Measurements from ENCODE around the gene OR6B1. TPM values are rescaled to one million over a fixed set of nuclear protein-coding genes. Genes with fewer than 3 reads are reported as not detected.

The OR6B1 gene
- not detected for polyA plus RNA-seq (ENCODE audit: insufficient read length in 3 of 3)

GRCh38 chr7:144000020-144000419, at the start of gene OR6B1:
Gene OR6B1 (plus strand): TSS chr7:144000320. CDS start chr7:144003997, 3,677 bp downstream.
- no peak for DNase-seq (ENCODE audit: low read depth in 3 of 3, low spot score in 2 of 3)

GRCh38 chr7:143953421-143953820, 46.7 kb upstream of the OR6B1 start:
- no peak for DNase-seq (ENCODE audit: low read depth in 3 of 3, low spot score in 2 of 3)

- DNase-seq (ENCODE audit: low read depth in 3 of 3, low spot score in 2 of 3), result no peak
Measured at GRCh38 chr7:143954135-143954534, 46.0 kb upstream of the OR6B1 start.

GRCh38 chr7:143954544-143954943, 45.6 kb upstream of the OR6B1 start, which contains the start of gene OR2F1:
Gene OR2F1 (plus strand): TSS chr7:143954844. CDS start chr7:143959971, 5,127 bp downstream.
- no peak for DNase-seq (ENCODE audit: low read depth in 3 of 3, low spot score in 2 of 3)

- no peak for DNase-seq (ENCODE audit: low read depth in 3 of 3, low spot score in 2 of 3)
Measured at GRCh38 chr7:143958781-143959180, 41.3 kb upstream of the OR6B1 start.

- no peak for DNase-seq (ENCODE audit: low read depth in 3 of 3, low spot score in 2 of 3)
Measured at GRCh38 chr7:143960813-143961610, 39.1 kb upstream of the OR6B1 start.

- DNase-seq (ENCODE audit: low read depth in 3 of 3, low spot score in 2 of 3), result no peak
Measured at GRCh38 chr7:143965280-143965679, 34.8 kb upstream of the OR6B1 start.

GRCh38 chr7:143967398-143967797, 32.7 kb upstream of the OR6B1 start:
- no peak for DNase-seq (ENCODE audit: low read depth in 3 of 3, low spot score in 2 of 3)

- no peak for DNase-seq (ENCODE audit: low read depth in 3 of 3, low spot score in 2 of 3)
Measured at GRCh38 chr7:143973870-143974416, 26.2 kb upstream of the OR6B1 start.

- DNase-seq (ENCODE audit: low read depth in 3 of 3, low spot score in 2 of 3), result no peak
Measured at GRCh38 chr7:143974459-143974858, 25.7 kb upstream of the OR6B1 start.

GRCh38 chr7:143975617-143976016, 24.5 kb upstream of the OR6B1 start:
- no peak for DNase-seq (ENCODE audit: low read depth in 3 of 3, low spot score in 2 of 3)

GRCh38 chr7:143978585-143978984, 21.5 kb upstream of the OR6B1 start:
- no peak for DNase-seq (ENCODE audit: low read depth in 3 of 3, low spot score in 2 of 3)

- no peak for DNase-seq (ENCODE audit: low read depth in 3 of 3, low spot score in 2 of 3)
Measured at GRCh38 chr7:143979359-143979758, 20.8 kb upstream of the OR6B1 start.

- DNase-seq (ENCODE audit: low read depth in 3 of 3, low spot score in 2 of 3), result no peak
Measured at GRCh38 chr7:143979998-143980397, 20.1 kb upstream of the OR6B1 start.

- no peak for DNase-seq (ENCODE audit: low read depth in 3 of 3, low spot score in 2 of 3)
Measured at GRCh38 chr7:143980746-143981510, 19.2 kb upstream of the OR6B1 start.

GRCh38 chr7:143983960-143984359, 16.2 kb upstream of the OR6B1 start:
- DNase-seq (ENCODE audit: low read depth in 3 of 3, low spot score in 2 of 3), result no peak

- DNase-seq (ENCODE audit: low read depth in 3 of 3, low spot score in 2 of 3), result no peak
Measured at GRCh38 chr7:143987513-143987912, 12.6 kb upstream of the OR6B1 start.

GRCh38 chr7:143988976-143989745, 11.0 kb upstream of the OR6B1 start:
- no peak for DNase-seq (ENCODE audit: low read depth in 3 of 3, low spot score in 2 of 3)

- DNase-seq (ENCODE audit: low read depth in 3 of 3, low spot score in 2 of 3), result no peak
Measured at GRCh38 chr7:143992670-143993069, 7.5 kb upstream of the OR6B1 start.

- no peak for DNase-seq (ENCODE audit: low read depth in 3 of 3, low spot score in 2 of 3)
Measured at GRCh38 chr7:143993924-143994323, 6.2 kb upstream of the OR6B1 start.

- no peak for DNase-seq (ENCODE audit: low read depth in 3 of 3, low spot score in 2 of 3)
Measured at GRCh38 chr7:144001543-144001942, 1.4 kb downstream of the OR6B1 start.
